Measurements from ENCODE around the gene DDX20.

DNA sequence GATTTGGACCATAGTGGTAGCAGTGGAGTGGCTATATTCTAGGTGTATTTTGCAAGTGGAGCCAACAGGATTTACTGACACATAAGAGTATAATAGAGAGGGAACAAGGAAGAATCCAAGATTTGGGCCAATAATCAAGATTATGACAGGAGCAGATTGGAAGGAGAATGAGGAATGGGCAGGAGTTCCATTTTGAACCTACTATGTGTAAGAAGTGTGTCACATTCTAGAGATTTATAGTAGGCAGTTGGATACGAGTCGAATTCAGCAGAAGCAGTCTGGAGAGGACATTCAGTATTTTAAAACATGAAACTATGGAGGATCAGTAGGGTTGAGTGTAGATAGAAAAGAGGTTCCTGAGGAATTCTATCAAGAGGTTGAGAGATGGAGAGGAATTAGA lies 38.3 kb upstream of the DDX20 start:
- TF ChIP-seq, protein P1, sequence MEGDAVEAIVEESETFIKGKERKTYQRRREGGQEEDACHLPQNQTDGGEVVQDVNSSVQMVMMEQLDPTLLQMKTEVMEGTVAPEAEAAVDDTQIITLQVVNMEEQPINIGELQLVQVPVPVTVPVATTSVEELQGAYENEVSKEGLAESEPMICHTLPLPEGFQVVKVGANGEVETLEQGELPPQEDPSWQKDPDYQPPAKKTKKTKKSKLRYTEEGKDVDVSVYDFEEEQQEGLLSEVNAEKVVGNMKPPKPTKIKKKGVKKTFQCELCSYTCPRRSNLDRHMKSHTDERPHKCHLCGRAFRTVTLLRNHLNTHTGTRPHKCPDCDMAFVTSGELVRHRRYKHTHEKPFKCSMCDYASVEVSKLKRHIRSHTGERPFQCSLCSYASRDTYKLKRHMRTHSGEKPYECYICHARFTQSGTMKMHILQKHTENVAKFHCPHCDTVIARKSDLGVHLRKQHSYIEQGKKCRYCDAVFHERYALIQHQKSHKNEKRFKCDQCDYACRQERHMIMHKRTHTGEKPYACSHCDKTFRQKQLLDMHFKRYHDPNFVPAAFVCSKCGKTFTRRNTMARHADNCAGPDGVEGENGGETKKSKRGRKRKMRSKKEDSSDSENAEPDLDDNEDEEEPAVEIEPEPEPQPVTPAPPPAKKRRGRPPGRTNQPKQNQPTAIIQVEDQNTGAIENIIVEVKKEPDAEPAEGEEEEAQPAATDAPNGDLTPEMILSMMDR (IDR thresholded peaks at IDR 0.05), result no peak
- no peak for TF ChIP-seq POLR2A (IDR thresholded peaks at IDR 0.05; ENCODE audit: low read depth)
- no peak for TF ChIP-seq EP300 (IDR thresholded peaks at IDR 0.05)
